Fibroblast of skin of left quadriceps (primary cell): Measurements from ENCODE around the gene HSD11B1.

Experiments used
- DNase-seq, 2 experiments: peaks; one replicate each; pipeline ENCODE4 v3.0.0-alpha.2; 2013; ENCODE audit warnings: low read depth in 2 of 2

The HSD11B1 gene

GRCh38 chr1:209727286-209727685, 22.6 kb downstream of the HSD11B1 start:
- DNase-seq = no peak

DNA sequence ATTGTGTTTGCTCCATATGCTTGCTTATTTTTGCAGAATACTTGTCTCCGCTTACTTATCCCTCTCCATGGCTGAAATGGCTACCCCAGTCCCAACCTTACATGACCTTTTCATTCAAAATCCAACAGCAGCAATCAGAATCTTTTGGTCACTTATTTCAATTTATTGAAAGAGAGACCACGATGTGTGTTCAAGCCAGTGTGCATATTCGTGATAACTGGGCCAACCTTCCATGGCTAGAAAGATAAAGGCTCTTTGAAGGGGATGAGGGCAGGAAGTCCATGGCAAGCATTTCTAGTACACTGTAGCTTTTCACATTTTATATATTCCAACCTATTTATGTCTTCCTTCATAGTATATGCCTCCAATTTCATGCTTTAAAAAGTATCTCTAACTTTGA, 23.1 kb downstream of the HSD11B1 start:
- DNase-seq = no peak

DNA sequence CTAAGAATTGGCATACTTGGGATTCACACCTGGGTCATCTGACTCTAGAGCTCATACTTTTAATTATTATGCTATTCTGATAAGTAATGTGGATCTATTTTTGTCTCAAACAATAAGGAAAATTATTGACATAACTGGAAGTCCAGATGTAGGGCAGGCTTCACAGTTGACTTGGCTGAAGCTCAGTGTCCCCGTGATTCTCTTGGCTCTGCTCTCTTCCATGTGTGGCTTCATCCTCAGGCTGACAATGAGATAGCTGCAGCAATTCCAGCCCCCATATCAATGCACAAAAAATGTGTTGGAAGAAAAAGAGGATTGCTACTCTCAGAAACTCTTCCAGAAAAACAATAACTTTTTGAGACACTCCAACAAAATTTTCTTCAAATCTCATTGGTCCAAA, 23.8 kb downstream of the HSD11B1 start:
- no peak for DNase-seq

DNA sequence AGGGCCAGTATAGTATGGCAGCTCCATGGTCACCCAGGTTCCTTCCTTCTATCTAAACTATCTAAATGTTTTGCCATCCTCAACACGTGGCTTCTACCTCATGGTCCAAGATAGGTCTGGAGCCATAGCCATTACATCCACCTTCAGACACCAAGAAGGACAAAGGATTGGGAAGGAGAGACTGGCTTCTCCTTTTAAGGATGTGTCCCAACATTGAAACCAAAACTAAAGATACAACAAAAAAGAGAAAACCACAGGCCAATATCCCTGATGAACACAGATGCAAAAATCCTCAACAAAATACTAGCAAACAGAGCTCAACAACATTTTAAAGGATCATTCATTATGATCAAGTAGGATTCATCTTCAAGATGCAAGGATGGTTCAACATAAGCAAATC, 24.8 kb downstream of the HSD11B1 start:
- no peak for DNase-seq

GRCh38 chr1:209732725-209733124, 28.1 kb downstream of the HSD11B1 start:
- no peak for DNase-seq

DNA sequence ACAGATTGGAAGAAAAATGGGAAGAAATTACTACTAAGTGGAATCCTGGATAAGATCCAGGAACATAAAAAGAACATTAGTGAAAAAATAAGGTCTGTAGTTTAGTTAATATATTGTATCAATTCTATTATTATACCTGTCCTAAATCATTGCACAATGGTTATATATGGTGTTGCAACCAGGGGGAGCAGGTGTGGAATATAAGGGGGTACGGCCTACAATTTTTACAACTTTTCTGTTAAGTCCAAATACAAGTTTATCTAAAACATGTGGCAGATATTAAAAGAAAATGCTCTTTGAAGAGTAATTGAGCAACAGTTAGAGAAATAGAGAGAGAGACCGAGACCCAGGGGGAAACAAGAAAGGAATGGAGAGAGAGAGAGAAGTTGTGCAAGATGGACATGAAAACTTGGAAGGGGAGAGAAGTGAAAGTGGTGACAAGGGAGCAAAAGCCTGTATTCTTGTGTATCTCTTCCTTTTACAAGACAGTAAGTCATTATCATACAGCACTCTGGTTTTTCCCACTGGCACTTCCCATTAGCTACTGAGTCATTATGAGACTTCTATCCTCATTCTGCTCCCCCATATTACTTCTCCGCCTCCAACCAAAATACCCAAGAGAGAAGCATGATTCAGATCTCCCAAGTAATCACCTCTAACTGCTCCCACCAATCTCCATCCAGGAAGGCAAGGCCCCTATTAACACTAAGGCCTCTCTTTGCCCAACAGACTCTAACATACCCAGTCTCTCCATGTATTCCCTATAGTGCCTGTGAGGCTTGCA, 29.0 kb downstream of the HSD11B1 start:
- peak; percentile 5 to 10 for DNase-seq

- DNase-seq = no peak
Measured at GRCh38 chr1:209736490-209737117, 32.0 kb downstream of the HSD11B1 start.

DNA sequence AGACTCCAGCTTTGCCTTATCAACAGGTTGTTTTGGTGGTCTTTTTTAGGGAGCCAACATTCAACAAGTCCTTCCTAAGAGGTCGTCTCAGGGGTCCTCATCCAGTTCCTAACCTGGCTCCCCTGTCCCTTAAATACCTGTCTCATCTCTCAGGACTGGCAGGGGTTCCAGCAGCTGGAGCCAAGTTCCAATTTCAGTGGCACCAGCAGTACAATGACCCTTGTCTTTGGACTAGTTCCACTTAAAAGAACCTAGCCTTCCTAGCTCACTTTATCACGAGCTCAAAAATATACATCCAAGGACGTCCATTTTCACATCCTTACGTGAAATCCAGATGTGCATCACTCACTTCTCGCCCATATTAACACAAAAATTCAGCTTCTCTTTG, 32.5 kb downstream of the HSD11B1 start:
- no peak for DNase-seq

GRCh38 chr1:209738270-209738669, 33.6 kb downstream of the HSD11B1 start:
- DNase-seq = no peak

- DNase-seq = no peak
Measured at GRCh38 chr1:209741193-209741592, 36.5 kb downstream of the HSD11B1 start.

- DNase-seq = no peak
Measured at GRCh38 chr1:209741889-209742288, 37.2 kb downstream of the HSD11B1 start.

GRCh38 chr1:209742409-209743144, 37.9 kb downstream of the HSD11B1 start:
- peak in 1 of 2 experiments; percentile 3 for DNase-seq

DNA sequence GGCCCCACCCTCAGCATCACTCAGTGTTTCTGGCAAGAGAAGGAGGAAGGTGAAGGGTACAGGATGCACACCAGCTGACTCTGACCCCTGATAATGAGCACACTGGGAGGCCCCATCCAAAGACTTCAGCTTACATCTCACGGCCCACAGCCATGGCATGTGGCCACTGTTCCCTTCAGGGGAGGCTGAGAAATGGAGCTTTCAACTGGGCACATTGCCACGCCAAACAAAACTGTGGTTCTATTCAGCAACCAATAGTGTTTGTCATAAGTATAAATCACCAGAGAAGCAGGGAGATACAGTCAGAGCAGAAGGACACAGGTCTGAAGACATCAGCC, 38.5 kb downstream of the HSD11B1 start:
- peak; percentile 24 to 34 for DNase-seq

DNA sequence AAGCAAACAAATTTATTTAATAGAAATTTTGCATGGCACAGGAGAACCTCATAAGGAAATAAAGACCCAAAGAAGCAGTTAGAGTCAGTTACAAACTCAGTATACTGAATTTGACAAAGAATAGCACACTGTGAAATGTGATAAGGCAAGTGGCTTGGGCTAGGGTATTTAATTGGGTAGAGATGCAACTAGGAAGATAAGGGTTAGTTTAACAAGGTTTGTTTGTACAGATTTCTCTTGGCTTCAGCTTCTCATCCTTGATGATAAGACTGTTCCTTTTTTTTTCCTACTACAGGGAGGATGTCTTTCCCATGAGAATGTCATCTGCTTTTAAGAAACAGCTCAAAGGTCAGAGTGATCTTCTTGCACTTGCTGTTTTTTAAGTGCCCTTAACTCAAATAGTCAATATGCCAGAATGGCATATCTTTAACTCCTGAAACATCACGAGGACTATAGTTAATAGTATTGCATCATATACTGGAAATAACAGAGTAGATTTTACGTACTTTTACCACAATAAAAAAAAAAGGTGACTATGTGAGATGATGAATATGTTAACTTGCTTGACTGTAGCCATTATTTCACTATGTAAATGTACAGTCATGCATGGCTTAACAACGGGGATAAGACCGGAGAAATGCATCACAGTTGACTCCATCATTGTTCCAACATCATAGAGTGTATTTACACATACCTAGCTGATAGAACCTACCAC, 42.0 kb downstream of the HSD11B1 start:
- DNase-seq = no peak

DNA sequence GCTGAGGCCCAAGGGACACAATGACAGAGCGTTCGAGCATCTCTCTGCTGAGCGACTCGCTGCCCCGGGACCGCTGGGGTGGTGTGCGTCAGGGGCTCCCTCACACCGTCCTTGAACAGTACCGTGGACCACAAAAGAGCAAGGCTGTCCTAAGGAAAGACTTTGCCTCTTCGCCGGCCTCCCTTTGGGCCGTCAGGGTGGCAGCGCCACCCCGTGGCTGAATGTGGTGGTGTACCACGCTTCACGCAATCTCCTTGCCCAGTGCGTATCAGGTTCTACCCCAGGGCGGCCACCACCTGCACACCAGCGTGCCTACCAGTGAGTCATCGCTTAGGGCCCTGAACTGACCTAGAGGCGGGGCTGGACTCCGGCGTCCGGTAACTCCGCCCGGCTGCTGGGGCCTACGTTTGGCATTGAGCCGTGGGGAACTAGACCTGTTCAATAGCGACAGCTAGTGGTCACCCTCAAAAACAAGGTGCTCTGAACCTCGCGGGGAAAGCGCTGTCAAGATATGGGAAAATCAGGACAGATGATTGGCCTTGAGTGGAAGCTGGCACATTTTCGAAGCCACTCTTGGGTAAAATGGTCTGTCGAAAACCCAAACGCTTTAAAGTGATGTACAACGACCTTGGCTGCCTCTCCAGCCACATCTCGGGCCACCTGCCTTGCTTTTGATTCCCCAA, 43.1 kb downstream of the HSD11B1 start:
- DNase-seq = peak; percentile 42 to 51

DNA sequence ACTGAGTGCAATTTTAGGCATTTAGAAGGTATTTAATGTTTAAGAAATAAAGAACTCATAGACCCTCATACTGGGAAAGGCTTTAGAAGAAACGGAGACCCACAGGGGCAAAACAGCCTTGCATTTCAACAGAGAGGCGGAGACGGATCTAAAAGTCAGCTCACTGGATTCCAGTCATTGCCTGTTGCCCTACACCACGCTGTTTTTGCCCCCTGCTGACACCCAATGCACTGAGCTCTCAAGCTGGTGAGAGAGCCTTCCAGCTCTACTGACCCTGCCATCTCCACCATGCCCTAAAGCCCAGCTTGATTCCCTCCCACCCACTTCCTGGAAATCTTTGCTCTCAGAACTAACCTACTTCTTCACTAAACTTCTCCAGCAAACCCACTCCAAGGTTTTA, 44.0 kb downstream of the HSD11B1 start:
- DNase-seq = no peak

- no peak for DNase-seq
Measured at GRCh38 chr1:209749205-209749604, 44.6 kb downstream of the HSD11B1 start.

DNA sequence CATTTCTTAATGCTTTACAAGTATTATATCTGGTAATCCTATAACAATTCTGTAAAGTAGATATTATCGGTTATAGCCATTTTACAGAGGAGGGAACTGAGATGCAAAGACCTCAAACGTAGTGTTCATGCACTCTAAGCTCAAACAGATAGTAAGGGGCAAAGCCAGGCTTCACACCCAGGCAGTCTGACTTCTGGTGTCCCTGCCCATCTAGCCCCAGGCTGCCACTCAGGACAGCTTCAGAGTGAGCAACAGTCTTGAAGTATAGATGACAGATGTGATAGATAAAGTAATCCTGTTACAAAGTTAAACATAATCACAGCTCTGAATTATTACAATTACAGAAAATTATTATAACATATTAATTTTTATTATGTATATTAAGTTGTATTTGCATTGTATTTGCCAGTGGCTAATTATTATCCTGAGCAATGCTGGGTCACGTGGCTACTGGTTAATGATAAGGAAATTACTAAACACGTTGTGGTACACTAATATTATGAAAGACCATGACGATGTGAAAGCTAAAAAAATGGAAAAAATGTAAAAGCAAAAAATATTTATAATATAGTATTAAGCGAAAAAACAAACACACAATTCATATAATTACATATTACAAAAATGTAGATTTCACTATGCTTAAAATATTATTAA, 45.2 kb downstream of the HSD11B1 start:
- no peak for DNase-seq

DNA sequence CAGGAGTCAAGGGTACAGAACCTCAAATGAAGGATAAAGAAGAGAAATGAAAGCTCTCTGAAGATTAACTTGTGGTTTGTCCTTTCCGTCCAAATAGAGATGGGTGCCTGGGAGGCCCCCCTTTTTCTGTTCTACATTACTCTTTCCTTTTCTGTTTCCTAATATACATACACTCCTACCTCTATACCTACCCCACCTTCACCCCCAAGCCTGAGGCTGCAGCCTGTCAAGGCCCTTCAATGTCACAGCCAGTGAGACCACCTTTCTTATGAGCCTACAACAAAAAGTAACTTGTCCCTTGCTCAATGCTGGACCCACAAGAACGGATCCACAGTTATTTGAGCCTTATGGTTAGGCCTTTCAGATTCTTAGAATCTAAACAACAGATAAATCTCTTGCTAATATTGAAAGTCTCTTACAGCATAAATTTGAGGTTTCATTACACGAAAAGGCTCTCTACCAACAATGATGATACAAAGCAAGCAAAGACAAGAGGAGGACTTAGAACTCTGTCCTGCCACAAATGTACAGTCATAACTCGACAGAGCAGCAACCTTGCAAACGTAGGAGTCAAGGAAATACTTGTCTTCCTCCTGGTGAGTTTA, 47.1 kb downstream of the HSD11B1 start:
- no peak for DNase-seq

DNA sequence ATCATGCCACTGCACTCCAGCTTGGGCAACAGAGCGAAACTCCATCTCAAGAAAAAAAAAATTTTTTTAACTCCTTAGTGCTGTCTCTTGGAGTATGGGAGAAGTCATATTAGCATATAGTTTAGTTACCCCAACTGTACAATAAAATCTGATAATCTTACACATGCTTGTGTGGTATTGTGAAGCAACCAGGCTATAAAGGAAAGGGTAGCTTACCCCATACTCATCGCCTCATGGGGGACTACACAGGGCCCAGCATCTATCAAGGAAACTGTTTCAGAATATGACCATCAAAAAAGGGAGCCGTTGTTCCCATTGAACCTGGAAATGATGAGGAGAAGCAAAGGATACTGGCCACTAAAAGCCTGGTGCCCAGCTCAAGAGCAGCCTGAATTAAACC, 48.2 kb downstream of the HSD11B1 start:
- no peak for DNase-seq

DNA sequence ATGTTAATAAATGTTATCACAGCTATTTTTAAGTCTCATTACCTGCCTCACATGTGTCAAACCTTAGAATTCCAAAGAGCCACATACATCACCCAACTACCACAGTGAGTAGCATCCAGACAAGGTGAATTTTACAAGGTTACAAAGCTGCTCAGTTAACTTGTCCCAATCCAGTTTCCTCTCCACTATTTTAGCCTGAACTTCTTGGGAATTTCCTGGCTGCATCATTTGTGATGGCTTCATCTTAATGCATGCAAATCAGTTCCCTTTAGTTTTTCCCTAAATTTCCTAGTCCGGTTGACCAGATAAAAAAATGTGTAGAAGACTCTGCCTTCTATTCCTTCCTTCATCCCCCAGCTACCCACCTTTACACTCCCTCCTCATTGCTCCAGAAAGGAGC, 50.6 kb downstream of the HSD11B1 start:
- no peak for DNase-seq
